ENCODE data around the gene EMD. TPM values are rescaled to one million over a fixed set of nuclear protein-coding genes. Genes with fewer than 3 reads are reported as not detected.

EMD gene
- total RNA-seq, 2 donors from 2014 or later: 61.4 to 66.1 TPM

DNA sequence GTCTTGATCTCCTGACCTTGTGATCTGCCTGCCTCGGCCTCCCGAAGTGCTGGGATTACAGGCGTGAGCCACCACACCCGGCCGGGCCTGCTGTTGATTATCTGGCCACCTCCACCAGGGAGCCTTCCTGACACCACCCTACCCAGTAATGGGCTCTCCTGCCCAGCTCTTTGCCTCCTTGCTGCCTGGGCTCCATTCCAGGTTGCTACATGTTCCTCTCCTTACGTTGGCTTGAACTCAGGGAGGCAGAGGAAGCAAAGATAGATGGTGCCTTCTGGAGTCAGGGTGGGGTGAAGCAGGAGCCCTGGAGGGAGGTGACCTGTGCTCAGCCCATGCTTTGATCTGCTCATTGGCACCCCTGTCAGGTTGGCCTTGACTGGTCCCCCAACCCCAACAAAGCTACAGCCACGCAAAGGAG is 31.0 kb upstream of the EMD start:
- no peak overlapping the region for H3K4me3 ChIP-seq
- no peaks in the 10 kb centered on the region for H3K4me1 ChIP-seq (replicated peaks)
- H3K27ac ChIP-seq: no peak overlapping the region
- no peak for DNase-seq (ENCODE audit: low spot score)
- TF ChIP-seq, protein P1, sequence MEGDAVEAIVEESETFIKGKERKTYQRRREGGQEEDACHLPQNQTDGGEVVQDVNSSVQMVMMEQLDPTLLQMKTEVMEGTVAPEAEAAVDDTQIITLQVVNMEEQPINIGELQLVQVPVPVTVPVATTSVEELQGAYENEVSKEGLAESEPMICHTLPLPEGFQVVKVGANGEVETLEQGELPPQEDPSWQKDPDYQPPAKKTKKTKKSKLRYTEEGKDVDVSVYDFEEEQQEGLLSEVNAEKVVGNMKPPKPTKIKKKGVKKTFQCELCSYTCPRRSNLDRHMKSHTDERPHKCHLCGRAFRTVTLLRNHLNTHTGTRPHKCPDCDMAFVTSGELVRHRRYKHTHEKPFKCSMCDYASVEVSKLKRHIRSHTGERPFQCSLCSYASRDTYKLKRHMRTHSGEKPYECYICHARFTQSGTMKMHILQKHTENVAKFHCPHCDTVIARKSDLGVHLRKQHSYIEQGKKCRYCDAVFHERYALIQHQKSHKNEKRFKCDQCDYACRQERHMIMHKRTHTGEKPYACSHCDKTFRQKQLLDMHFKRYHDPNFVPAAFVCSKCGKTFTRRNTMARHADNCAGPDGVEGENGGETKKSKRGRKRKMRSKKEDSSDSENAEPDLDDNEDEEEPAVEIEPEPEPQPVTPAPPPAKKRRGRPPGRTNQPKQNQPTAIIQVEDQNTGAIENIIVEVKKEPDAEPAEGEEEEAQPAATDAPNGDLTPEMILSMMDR (IDR thresholded peaks at IDR 0.05): no peak
- TF ChIP-seq POLR2AphosphoS5 (IDR thresholded peaks at IDR 0.05) (no peak), POLR2A (IDR thresholded peaks at IDR 0.05) (no peak)
- H3K9me3 ChIP-seq: no peaks in the 10 kb centered on the region
- no peaks in the 10 kb centered on the region for H3K27me3 ChIP-seq (replicated peaks; ENCODE audit: insufficient read depth)
- WGBS: 72% methylated on average over 5 of the region's 7 CpGs
- H3K36me3 ChIP-seq: no peaks in the 10 kb centered on the region
- intact Hi-C loops (cut with DNase I): no loop called here

DNA sequence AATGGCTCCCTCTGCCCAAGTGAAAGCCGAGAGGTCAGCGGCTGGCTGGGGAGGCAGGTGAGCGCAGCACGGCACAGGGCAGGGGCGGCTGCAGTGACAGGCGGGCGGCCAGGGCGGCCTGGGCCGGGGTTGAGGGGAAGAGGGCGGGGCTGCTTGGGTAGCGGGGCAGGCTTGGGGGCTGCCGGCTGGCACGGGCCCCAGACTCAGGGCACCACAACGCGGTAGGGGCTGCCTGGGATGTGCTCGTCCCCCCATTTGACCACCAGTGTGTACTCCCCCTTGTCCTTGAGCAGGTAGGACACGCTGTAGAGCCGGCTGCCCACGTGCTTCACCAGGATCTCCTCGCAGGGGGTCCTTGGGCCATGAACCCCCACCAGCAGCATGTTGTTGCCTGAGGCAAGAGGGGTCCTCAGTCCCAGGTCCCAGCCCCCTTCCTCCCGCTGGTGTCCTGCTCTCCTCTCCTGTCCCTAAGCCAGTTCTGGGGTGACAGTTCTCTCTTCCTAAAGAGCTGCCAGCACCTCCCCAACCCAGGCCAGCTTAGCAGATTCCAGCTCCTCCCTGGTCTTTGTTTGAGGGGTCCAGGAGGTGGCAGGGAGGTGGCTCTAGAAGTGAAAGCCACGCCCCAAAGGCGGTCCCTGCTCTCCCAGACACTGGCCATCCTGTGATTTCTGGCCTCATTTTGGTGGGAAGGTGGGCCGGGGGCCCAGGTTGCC is 30.3 kb upstream of the EMD start:
- Histone ChIP-seq H3K4me3 (no peak overlapping the region), H3K27ac (no peak overlapping the region), H3K36me3 (no peaks in the 10 kb centered on the region), H3K9me3 (no peaks in the 10 kb centered on the region), H3K4me1 (replicated peaks) (no peaks in the 10 kb centered on the region), H3K27me3 (replicated peaks; ENCODE audit: insufficient read depth) (no peaks in the 10 kb centered on the region)
- no peak for TF ChIP-seq POLR2A (IDR thresholded peaks at IDR 0.05)
- TF ChIP-seq, protein P1 (IDR thresholded peaks at IDR 0.05): no peak
- no peak for TF ChIP-seq POLR2AphosphoS5 (IDR thresholded peaks at IDR 0.05)
- no peak for DNase-seq (ENCODE audit: low spot score)
- intact Hi-C loops (cut with DNase I): no loop called here
- 91% methylated on average over 18 of the region's 24 CpGs for WGBS

DNA sequence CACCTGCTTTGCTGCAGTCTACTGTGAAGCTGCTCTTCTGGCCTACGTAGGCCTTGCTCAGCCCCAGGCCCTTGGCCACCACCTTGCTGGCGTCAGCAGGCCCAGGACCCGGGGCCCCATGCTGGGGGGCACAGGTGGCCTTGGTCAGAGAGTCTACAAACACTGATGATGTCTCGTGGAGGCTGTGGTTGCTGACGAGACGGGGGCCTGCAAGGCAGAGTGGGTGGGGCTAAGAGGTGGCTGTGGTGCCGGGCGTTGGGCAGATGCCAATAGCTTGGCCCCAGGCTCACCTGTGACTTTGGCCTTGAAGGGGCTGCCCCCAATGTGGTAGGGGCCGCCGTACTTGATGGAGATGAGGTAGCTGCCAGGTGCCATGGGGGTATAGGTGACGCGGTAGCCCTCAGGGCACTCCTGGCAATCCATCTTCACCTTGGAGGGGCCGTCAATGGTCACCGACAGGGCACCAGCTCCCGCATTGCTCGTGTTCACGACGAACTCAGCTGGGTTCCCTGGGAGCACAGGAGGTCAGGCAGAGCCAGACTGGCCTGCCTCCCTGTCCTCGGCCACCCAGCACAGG is 29.6 kb upstream of the EMD start:
- Histone ChIP-seq H3K9me3 (no peaks in the 10 kb centered on the region), H3K4me1 (replicated peaks) (no peaks in the 10 kb centered on the region), H3K27me3 (replicated peaks; ENCODE audit: insufficient read depth) (no peaks in the 10 kb centered on the region), H3K27ac (no peak overlapping the region), H3K36me3 (no peaks in the 10 kb centered on the region), H3K4me3 (no peak overlapping the region)
- WGBS: 70% methylated on average over 4 of the region's 19 CpGs
- DNase-seq (ENCODE audit: low spot score): no peak
- intact Hi-C loops (cut with DNase I): no loop called here
- TF ChIP-seq, protein P1 (IDR thresholded peaks at IDR 0.05): no peak
- TF ChIP-seq POLR2AphosphoS5 (IDR thresholded peaks at IDR 0.05) (no peak), POLR2A (IDR thresholded peaks at IDR 0.05) (no peak)

DNA sequence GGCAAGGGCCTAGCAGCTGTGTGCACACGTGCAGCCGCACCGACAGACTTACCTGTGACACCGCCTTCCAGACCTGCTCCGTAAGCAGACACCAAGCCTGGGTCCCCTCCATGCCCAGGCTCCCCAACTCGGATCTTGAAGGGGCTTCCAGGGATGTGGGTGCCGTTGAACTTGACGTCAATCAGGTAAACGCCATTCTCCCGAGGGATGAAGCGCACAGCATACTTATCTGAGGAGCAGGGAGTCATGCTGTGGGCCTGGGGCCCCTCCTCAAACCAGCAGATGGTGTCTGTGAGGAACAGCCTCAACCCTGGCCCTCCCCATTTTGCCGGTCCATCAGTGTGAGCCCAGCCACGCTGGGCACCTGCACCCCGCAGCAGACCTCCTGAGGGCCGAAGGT is 29.1 kb upstream of the EMD start:
- TF ChIP-seq POLR2AphosphoS5 (IDR thresholded peaks at IDR 0.05) (no peak), POLR2A (IDR thresholded peaks at IDR 0.05) (no peak)
- TF ChIP-seq, protein P1 (IDR thresholded peaks at IDR 0.05): no peak
- Histone ChIP-seq H3K9me3 (no peaks in the 10 kb centered on the region), H3K36me3 (no peaks in the 10 kb centered on the region), H3K4me3 (no peak overlapping the region), H3K27ac (no peak overlapping the region), H3K27me3 (replicated peaks; ENCODE audit: insufficient read depth) (no peaks in the 10 kb centered on the region), H3K4me1 (replicated peaks) (no peaks in the 10 kb centered on the region)
- intact Hi-C loops (cut with DNase I): no loop called here
- WGBS: 87% methylated on average over 3 of the region's 15 CpGs
- DNase-seq (ENCODE audit: low spot score): no peak

Measured in prostate gland (tissue), 2 donors.